ENCODE measurements around the gene DYNC2I2. TPM values are rescaled to one million over a fixed set of nuclear protein-coding genes. Genes with fewer than 3 reads are reported as not detected.

Gene DYNC2I2
- total and polyA plus RNA-seq, 4 donors: 32.5 to 84.8 (median 66.0) TPM

- no peak for ATAC-seq (ENCODE audit: insufficient read depth, low FRiP score)
- DNase-seq: no peak
- WGBS, 2 donors: 94 to 97% methylated on average over 4 of the region's 4 CpGs
- no peak for TF ChIP-seq CTCF (IDR thresholded peaks at IDR 0.05; ENCODE audit: control extremely low read depth, extremely low read depth)
- Histone ChIP-seq H3K36me3 (ENCODE audit: control insufficient read depth in 4 of 4, insufficient read depth in 4 of 4, low read length in 4 of 4) (peaks cover 0 to 15% (median 6%) of the 10 kb centered on the region in 4 donors), H3K4me3 (no peak overlapping the region), H3K4me1 (ENCODE audit: control insufficient read depth in 5 of 5, insufficient read depth in 5 of 5, low read length in 5 of 5) (peaks cover 0 to 8% (median 6%) of the 10 kb centered on the region in 5 donors), H3K27me3 (ENCODE audit: control insufficient read depth in 3 of 3, insufficient read depth in 3 of 3, low read length in 2 of 3) (no peaks in the 10 kb centered on the region), H3K27ac (ENCODE audit: low read depth in 1 of 2, low read length in 1 of 2) (no peak overlapping the region), H3K9ac (ENCODE audit: insufficient read depth in 1 of 2, low read length in 2 of 2) (no peak overlapping the region), H3K9me3 (ENCODE audit: control insufficient read depth in 4 of 4, insufficient read depth in 3 of 4, low read length in 3 of 4) (no peaks in the 10 kb centered on the region)
Observed at GRCh38 chr9:128638580-128638979, 18.1 kb downstream of the DYNC2I2 start.

- Histone ChIP-seq H3K4me1 (ENCODE audit: control insufficient read depth in 5 of 5, insufficient read depth in 5 of 5, low read length in 5 of 5) (peaks cover 0 to 8% (median 6%) of the 10 kb centered on the region in 5 donors), H3K27me3 (ENCODE audit: control insufficient read depth in 3 of 3, insufficient read depth in 3 of 3, low read length in 2 of 3) (no peaks in the 10 kb centered on the region), H3K9me3 (ENCODE audit: control insufficient read depth in 4 of 4, insufficient read depth in 3 of 4, low read length in 3 of 4) (no peaks in the 10 kb centered on the region), H3K9ac (ENCODE audit: insufficient read depth in 1 of 2, low read length in 2 of 2) (no peak overlapping the region), H3K4me3 (no peak overlapping the region), H3K36me3 (ENCODE audit: control insufficient read depth in 4 of 4, insufficient read depth in 4 of 4, low read length in 4 of 4) (peaks cover 0 to 25% (median 10%) of the 10 kb centered on the region in 4 donors), H3K27ac (ENCODE audit: low read depth in 1 of 2, low read length in 1 of 2) (no peak overlapping the region)
- no peak for DNase-seq
- ATAC-seq (ENCODE audit: insufficient read depth, low FRiP score): no peak
- no peak for TF ChIP-seq CTCF (IDR thresholded peaks at IDR 0.05; ENCODE audit: control extremely low read depth, extremely low read depth)
- 61 to 73% methylated on average over 10 of the region's 10 CpGs for WGBS, 2 donors
Observed at GRCh38 chr9:128637656-128638055, 19.0 kb downstream of the DYNC2I2 start.

- H3K36me3 ChIP-seq (ENCODE audit: control insufficient read depth in 4 of 4, insufficient read depth in 4 of 4, low read length in 4 of 4): peaks cover 0 to 33% (median 18%) of the 10 kb centered on the region in 4 donors
- peak overlapping the region; percentile 91 to 97 for H3K27ac ChIP-seq (ENCODE audit: low read depth in 1 of 2, low read length in 1 of 2)
Observed at GRCh38 chr9:128636556-128637530, 19.8 kb downstream of the DYNC2I2 start.

More at GRCh38 chr9:128636556-128637530, 19.8 kb downstream of the DYNC2I2 start:
- WGBS, 2 donors: 85 to 89% methylated on average over 18 to 20 of the region's 20 CpGs
- ATAC-seq (ENCODE audit: insufficient read depth, low FRiP score) (no peak), DNase-seq (no peak)
- no peak for TF ChIP-seq CTCF (IDR thresholded peaks at IDR 0.05; ENCODE audit: control extremely low read depth, extremely low read depth)
- H3K9ac ChIP-seq (ENCODE audit: insufficient read depth in 1 of 2, low read length in 2 of 2): no peak overlapping the region
- H3K4me1 ChIP-seq (ENCODE audit: control insufficient read depth in 5 of 5, insufficient read depth in 5 of 5, low read length in 5 of 5): peaks cover 0 to 8% (median 6%) of the 10 kb centered on the region in 5 donors
- no peak overlapping the region for H3K4me3 ChIP-seq
- H3K27me3 ChIP-seq (ENCODE audit: control insufficient read depth in 3 of 3, insufficient read depth in 3 of 3, low read length in 2 of 3): no peaks in the 10 kb centered on the region
- no peaks in the 10 kb centered on the region for H3K9me3 ChIP-seq (ENCODE audit: control insufficient read depth in 4 of 4, insufficient read depth in 3 of 4, low read length in 3 of 4)

All from lung (tissue), 12 donors.